ENCODE data around the gene TMEM53.
"Not testable (repeated sequence)": the region's sequence is repeated elsewhere in the genome, so short reads cannot be mapped to it uniquely, and the experiment has no call there.

Gene TMEM53

DNA sequence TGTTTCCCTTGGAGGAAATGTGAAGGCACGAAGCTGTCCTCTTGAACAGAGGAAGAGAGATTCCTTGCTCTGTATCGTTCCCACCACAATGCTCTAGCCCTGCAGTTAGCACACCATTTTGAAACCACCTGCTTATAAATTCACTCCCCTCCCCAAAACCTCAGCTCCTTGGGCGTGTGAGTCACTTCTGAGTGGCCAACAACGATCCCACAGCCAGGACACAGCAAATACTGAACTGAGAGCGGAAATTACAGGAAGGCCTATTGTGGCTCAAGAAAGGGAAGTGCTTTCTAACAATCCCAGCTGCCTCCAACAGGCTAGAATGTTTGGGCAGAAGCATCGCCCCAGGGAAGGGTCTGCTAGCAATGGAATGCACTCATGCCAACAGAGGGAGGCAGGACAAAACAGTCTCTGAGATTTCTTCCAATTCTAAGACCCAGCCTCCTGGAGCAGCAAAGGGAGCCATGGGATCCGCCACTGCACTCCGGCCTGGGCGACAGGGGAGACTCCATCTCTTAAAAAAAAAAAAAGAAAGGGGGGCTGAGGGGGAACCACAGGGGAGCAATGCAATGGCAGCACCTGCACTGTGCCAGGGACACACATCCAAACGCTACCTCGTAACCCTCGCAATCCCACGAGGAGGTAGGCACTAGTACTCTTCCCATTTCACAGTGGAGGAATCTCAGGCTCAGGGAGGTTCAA is 1.9 kb downstream of the TMEM53 start:
- DNase-seq: peak; percentile 99

DNA sequence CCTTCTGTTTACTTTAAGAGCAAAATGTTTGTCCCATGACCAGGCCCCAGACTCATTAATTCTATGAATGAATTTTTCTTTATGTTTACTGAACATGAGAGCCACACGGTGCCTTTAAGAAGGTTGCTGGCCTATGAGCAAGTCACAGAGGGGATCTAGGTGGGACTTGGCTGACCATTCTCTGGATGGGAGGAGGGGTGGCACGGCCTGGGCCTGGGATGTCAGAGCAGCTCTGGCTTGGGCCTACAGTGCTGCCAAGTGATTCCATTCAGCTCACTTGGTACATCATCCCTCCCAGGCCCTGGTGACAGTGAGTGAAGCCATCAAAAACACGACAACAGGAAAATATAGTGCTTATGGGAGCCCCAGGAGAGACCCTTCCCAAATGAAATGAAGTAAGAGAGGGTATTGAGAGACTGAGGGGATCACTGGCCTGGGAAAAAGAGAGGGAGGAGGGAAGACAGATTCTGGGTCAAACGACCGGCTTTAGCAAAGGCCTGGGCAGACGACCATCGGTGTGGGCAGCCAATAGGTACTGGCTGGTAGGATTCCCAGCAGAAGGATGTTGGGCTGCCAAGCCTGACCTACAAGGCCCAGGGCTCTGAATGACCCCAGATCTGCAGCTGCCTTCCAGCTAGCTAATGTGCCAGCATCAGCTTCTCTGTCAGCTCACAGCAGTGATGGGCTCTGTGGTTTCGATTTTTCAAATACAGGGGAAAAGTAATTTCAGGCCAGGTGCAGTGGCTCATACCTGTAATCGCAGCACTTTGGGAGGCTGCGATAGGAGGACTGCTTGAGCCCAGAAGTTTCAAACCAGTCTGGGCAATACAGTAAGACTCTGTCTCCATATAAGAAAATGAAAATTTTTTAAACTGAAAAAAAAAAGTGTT is 3.3 kb downstream of the TMEM53 start:
- DNase-seq: no peak

DNA sequence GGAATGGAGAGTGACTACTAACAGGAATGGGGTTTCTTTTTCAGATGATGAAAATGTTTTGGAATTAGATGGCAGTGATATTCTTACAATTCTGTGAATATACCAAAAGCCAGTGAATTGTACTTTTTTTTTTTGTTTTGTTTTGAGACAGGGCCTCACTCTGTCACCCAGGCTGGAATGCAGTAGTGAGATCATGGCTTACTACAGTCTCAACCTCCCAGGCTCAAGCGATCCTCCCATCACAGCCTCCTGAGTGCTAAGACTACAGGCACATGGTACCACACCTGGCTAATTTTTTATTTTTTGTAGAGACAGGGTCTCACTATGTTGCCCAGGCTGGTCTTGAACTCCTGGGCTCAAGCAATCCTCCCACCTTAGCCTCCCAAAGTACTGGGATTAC is 7.6 kb downstream of the TMEM53 start:
- not testable (repeated sequence) for DNase-seq

DNA sequence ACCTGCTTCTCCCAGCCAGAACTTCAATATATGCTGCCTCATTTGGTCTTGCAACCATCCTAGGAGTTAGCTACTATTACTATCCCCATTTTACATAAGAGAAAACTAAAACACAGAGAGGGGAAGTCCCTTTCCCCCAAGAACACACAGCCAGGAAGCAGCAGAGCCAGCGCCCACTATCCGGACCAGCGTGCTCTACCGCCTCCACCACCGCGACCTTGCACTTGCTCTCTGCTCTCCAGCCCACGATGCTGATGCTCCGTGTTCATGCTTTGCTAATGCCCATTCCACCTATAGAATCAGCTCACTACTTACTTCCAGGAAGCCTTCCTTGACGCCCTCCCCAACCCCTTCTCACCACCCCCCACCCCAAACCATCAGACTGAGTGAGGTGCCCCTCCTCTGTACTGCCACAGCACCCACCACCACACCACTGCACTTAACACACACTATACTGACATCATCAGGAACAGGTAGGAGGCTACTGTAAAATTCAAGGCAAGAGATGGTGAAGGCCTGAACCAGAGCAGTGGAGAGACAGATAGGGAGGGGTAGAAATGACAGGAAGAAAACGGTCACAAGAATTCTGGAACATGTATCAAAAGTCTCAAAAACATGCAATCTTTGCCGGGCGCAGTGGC is 9.4 kb downstream of the TMEM53 start:
- peak; percentile 36 to 53 for DNase-seq

DNA sequence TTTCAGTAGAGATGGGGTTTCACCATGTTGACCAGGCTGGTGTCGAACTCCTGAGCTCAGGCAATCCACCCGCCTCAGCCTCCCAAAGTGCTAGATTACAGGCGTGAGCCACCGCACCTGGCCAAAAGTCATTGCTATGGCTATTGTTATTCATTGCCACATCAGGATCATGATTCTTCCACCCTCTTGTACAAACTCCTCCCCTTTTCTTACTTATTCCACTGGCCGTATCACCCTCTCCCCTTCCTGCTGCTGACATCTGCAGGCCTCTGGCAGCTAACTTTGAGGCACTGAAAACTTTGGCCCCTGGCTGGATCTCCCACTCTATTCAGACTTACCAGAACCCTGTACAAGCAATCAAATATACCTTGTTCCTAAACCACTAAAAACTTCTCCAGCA is 10.9 kb downstream of the TMEM53 start:
- no peak for DNase-seq

DNA sequence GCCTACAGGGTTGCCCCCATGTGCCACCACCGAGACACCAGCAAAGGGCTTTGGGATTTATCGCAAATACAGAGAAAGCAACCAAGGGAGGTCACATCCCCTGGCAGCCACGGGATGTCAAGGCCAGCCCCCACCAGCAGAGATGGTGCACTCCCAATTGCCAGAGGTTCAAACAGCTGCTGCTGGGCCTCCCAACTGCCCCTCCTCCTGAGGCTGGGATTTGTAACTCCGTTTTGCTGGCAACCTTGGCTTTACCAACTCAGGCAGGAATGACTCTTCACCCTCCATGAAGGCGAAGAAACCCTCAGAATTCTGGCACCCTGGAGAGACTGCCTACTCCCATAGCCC is 11.6 kb downstream of the TMEM53 start:
- DNase-seq: no peak

DNA sequence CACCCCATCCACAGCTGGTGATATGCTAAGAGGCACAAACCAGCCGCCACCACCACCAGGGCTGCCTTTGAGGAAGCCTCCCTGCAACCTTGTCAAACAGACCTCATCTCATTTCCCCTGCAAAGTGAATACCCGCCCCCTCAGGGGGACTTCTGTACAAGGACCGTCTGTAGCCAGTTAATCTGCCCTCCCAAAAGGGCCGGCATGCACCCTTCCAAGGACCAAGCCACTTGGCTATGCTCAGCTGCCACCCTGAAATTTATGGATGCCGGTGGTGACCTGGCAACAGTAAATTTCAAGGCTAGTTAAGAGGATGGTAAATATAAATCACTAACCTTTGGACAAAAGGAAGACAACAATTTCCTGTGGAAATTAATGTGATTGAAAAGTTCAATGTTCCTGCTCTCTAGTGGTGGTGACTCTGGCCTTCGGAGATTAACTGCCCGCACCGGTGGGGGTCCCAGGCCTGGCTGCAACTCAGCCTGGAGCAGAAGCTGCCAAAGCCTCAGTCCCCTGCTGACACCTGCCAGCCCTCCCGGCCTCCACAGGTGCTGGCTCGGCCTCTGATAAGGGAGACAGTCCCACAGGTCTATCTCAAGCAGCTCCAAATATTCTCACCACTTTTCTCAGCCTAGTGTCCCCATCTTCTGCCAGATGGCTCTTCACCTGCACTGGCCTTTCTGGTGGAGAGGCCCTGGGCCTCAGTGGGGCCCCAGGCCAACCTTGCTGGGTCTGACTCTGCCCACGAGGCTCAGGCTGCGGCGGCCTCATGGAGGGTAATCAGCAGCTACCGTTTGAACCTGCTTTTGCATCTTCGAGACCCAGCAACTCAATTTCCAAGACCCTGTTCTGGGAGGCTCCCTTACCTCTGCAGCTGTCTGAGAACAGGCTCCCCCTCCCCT is 12.2 kb downstream of the TMEM53 start:
- DNase-seq: no peak

DNA sequence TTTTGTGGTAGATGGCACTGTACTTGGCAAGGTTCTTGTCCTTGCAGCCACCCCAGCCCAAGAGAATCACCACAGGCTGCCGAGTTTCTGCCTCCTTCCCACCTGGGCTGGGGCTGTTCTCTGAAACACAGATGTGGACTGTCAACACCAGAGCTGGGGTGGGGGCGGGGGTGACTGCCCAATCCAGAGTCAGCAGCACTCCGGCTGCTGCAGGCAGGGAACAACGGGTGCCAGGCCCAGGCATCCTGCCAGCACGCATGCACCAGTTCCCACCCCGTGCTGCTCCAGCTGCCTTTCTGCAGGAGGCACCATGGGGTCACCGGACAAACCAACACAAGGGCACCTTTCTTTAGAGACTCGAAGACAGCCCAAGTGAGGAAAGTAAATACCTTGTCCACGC is 14.1 kb downstream of the TMEM53 start:
- DNase-seq: no peak

DNA sequence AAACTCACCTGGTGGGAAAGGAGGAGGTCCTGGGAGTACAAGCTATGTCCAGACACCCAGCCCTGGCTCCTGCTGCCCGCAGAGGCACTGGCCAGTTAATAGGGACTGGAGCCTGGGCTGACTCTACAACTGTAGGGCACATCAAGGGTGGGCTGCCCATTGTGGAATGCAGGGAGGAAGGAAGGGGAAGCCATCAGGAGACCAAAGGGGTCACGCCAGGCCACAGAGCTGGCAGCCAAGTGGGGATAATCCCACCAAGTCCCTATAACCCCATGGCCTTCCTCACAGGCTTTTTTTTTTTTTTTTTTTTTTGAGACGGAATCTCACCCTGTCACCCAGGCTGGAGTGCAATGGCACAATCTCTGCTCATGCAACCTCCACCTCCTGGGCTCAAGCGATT is 14.7 kb downstream of the TMEM53 start:
- no peak for DNase-seq

DNA sequence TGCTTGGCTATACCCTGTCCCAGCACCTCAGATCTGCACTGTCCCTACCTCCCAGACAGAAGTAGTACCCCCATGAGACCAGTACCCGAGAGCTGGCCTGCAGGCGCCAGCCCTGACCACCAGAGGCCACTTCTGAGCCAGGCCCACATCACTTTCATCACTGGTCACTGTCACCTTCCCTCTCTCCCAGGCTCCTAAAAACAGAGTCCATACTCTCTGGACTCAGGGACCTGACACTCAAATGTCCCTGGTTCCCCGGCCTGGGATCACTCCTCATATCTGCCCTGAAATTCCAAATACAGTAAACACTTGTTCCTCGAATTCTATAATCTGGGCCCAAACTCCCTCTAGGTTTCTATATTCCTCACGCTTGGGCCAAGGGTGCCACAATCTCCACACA is 18.7 kb downstream of the TMEM53 start:
- peak; percentile 44 to 66 for DNase-seq

DNA sequence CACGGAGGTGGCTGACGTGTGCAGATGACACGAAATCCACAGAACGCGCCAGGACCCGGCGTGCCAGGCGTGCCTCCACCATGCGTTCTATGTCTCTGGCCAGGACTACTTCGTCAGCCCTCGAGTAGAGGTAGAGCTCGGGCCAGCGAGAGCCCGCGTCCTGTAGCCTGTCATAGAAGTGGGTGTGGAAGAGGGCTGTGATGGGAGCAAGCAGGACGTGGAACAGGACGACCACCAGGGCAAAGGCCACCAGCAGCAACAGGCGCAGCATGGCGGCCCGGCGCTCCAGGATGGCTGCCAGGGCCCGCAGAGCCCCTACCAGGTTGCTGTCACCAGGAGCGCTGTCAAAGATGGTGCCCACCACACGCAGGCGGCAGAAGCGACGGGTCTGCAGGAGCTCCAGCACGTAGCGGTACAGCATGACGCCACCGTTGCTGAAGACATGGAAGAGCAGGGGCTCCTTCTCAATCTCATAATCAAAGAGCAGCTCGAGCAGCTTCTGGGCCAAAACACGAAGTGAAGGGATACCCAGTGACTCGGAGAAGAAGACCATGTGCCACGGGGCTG is 19.6 kb downstream of the TMEM53 start:
- no peak for DNase-seq

DNA sequence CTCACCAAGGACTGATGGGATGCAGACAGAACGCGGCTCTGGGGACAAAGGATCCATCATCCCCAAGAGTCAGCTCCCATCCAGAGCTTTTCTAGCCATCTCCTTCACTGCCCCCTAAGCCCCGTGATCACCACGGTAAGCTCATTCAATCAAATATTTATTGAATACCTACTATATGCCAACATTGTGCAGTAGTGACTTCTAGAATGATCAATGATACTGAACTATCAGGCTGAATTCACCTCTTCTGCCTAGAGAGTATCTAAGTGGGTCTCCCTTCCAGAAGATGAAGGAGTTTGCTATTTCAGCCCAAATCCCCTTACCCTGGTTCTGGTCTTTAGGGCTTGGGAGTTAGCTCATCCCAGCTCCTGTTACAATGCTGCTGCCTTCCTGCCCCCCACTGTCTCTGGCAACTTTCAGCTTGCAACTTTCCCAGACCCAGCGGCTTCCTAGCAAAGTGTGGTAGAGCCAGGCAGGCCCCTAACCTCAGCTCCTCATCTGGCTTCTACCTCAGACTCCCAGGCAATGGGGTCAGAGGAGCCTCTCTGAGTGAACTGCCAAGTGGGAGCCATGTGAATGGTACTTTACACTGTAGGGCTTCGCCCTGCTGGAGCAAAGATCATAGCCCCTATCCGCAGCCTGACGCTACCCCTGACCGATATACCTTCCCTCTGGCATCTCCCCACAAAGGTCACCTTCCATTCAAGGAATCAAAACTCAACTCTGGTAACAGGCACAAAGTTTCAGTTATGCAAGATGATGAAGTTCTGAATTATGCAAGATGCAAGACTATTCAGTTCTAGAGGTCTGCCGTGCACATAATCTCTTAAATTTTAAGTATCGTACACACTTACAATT is 20.9 kb downstream of the TMEM53 start:
- no peak for DNase-seq

DNA sequence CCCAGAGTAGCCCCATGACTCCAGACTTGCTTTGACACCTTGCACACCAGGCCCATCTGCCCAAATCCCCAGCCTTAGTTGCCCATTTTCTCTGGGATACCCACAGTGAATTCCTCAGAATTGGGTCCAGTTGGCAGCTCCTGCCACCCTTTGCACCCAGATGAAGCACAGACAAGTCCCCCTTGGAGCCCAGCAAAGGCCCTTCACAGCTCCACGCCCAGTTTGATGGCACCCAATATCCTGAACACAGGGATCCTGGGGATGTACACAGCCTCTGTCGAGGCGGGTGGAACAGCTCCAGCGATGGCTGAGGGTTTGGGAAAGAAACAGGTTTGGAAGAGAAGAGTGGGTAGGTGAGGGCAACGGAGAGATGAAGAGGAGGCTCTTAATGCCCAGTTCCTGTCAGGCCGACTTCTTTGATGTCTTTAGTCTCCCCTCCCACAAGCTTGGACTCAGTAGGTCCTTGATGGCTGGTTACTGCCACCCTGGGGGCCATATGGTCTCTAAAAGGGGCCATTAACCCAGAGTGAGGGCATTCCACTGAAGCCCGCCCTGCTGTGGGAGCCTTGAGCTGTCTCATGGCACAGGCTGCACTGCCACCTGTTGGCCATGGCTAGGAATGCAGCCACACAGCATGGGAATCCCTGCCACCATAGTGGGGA is 21.7 kb downstream of the TMEM53 start:
- DNase-seq: peak; percentile 41 to 61

DNA sequence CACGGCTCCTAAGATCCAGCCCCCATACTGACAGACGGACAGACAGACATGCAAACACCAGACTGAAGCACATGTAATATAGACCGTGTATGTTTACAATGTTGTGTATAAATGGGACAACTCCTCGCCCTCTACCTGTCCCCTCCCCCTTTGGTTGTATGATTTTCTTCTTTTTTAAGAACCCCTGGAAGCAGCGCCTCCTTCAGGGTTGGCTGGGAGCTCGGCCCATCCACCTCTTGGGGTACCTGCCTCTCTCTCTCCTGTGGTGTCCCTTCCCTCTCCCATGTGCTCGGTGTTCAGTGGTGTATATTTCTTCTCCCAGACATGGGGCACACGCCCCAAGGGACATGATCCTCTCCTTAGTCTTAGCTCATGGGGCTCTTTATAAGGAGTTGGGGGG is 23.2 kb downstream of the TMEM53 start:
- DNase-seq: no peak

DNA sequence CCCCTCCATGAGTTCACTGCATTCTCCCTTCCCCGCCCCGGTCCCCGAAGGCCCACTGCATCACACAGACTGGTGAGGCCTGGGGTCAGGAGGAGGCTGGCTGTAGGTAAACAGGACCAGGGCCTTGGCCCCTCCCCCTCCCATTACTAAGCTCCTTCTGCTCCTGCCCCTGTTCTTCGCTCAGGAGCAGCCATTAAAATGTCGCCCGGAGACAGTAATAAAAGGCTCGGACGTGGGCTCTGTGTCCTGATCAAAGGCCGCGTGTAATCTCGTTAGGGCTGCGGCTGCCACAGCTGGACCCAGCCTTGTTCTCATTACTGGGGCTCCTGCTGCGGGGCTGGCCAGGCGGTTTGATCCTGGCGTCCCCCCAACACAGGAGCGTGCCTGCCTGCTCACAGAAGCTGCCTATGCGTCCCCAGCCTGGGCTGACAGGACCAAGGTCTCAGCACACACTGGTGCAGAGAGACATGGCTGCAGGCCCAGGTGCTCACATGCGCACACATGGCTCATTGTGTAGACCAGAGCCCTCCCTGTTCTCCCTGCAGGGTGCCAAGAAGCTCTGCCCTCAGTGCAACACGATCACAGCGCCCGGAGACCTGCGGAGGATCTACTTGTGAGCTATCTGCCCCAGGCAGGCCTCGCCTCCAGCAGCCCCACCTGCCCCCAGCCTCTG is 24.0 kb downstream of the TMEM53 start:
- no peak for DNase-seq

DNA sequence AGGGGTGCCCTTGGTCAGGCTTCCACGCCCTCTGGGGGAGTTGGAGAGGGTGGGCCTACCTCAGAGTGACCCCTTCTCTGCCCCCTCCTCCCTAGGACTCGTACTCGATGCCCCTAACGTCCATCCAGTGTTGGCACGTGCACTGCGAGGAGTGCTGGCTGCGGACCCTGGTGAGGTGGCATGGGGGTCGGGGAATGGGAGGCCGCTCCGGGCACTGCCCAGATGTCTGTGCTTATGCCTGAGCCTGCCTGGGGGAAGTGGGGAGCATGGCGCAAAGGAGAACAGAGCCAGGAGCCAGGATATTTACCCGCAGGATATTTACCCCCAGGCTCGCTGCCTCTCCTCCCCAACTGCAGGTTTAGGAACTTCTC is 24.5 kb downstream of the TMEM53 start:
- DNase-seq: no peak

DNA sequence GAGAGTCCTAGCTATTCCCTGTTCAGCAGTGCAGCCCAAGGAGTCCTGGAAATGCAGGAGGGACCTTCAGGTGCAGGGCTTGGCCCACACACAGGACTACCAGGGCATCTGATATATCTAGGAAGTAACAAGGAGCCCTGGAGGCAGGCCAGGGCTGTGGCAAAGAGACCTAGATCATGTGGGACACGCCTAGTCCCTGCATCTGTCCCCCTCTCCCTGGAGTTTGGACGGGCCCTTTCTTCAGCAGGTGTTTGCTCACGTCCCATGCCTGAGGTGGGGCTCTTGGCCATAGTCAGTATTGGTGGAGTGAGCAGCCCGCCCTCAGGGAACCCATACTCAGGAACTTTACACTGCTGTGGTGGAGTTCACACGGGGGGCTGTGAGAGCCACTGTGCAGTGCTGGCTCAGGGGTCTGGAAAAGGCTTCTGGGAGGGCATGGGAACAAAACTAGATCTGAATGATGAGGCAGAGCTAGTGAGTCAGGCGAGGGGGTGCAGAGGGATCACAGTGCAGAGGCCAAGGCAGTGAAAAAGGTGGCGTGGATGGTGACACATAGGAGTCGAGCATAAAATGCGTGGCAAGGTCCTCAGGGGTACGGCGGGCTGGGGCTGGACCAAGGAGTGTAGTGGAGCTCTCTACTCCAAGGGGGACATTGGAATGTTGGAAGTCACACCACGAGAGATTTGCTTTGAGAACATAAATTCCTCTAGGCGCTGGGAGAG is 25.6 kb downstream of the TMEM53 start:
- DNase-seq: no peak

DNA sequence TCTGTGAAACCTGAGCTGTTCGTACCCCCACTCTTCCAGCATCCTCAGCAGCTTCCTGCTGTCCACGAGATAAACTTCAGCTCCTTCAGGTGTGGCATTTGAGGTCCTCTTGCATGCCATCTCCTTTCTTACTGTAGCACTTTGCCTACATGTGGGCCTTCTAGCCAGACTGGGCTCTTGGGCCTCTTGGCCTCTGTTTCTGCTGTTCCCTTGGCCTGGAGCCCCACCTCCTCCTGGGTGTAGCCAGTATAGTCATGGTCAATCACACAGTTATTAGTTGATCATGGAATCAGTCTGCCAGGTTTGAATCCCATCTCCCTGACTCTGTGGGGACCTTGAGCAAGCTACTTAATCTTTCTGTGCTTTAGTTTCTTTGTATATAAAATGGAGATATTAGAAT is 26.4 kb downstream of the TMEM53 start:
- no peak for DNase-seq

DNA sequence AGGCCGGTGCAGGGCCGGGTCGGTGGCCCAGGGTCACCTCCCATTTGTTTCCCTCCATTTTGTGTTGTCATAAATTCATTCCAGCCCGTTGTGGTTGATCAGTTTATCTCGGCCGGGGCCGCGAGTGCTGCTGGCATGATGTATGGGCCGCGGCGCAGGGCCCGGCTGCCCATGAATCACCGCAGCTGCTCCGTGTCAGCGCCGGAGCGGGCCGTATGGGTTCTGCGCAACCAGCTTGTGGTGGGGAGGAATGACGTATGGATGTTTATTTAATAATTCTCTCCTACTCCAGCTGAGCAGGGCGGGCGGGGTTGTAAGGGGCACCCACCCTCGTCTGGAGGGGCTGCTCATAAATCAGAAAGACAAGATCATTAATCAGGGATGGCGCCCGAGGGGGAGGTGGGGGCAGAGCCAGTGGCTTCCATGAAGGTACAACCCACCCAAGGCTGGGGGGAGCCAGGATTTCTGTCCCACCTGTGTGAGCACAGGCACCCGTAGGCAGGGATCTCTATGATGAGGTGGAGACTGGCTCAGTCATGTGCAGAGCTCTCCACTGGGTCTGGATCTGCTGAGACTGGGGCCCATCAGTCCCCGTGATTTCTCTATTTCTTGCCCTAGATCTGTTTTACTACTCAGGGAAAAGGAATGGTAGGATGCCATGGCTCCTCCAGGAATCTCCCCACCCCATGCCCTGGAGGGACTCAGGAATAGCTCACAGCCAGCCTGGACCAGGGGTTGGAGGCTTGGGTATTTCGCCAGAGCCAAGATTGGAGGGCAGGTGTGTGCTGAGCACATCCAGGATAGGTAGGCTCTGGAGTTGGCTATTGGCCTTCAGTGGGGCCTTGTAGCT is 27.8 kb downstream of the TMEM53 start:
- DNase-seq: no peak

All from Kasumi-1 (cell line).